GM19468 (cell line): ENCODE measurements around the gene ACSS3.

Experiments used
- ATAC-seq: cut with Tn5 transposase; IDR thresholded peaks from one replicate; pipeline ENCODE4 v1.9.1; 2021; ENCODE audit warnings: mild to moderate bottlenecking, moderate library complexity, moderate number of reproducible peaks; ENCODE audit not compliant: unreplicated experiment; ENCODE audit errors: extremely low read depth

Gene ACSS3

GRCh38 chr12:81270385-81270784 is 192.5 kb downstream of the ACSS3 start:
- no peak for ATAC-seq

- no peak for ATAC-seq
Observed at GRCh38 chr12:81274637-81275529, 197.0 kb downstream of the ACSS3 start.

GRCh38 chr12:81284137-81284536 is 206.3 kb downstream of the ACSS3 start:
- no peak for ATAC-seq

DNA sequence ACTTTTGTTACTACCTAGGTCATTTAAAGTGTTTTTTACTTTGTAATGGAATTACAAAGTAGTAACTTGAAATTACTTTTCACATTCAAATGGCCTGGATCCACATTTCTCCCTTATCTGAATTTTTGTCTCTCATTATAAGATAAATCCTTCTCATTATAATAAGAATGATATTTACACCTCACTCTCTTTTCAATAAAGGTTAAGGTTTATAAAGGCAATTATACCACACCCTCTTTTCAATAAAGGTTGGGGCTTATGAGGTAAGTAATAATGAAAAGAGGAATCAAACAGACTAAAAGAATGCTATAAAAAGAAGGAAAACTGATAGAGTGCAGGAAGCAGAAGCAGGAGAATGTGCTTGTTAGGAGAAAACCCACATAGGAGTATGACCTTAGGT is 210.8 kb downstream of the ACSS3 start:
- no peak for ATAC-seq

GRCh38 chr12:81294325-81295190 is 216.7 kb downstream of the ACSS3 start:
- ATAC-seq, result no peak

- no peak for ATAC-seq
Observed at GRCh38 chr12:81295251-81295650, 217.4 kb downstream of the ACSS3 start.

GRCh38 chr12:81296556-81297305 is 218.9 kb downstream of the ACSS3 start:
- ATAC-seq, result no peak

- ATAC-seq, result no peak
Observed at GRCh38 chr12:81297601-81298000, 219.7 kb downstream of the ACSS3 start.

- no peak for ATAC-seq
Observed at GRCh38 chr12:81300454-81300853, 222.6 kb downstream of the ACSS3 start.

DNA sequence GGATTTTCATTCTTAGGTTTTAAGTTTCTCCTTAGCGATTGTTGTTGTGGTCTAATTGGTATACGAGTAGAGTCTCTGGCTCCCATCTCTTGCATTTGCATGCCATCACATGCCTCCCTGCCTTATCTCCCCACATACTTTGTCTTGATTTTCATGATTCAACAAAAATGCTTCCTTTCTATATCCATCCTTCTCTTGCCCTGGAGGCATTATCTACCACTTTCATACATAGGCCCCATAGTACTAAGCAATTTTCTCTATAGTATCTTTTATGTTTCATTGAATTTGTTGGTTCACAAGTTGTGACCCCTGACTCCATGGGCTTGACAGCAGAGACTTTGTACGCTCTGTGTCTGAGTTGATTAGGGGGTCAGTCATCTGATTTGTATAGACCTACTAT is 226.1 kb downstream of the ACSS3 start:
- no peak for ATAC-seq
